ENCODE results near the gene AKT2. TPM values are rescaled to one million over a fixed set of nuclear protein-coding genes. Genes with fewer than 3 reads are reported as not detected.

AKT2 gene
- total and polyA plus RNA-seq, 2 of the 8 experiments (the other 6 are each of a cell fraction or from before 2014, with no cell fraction given), result 151 to 183 TPM

- peak; percentile 63; the same call in 1 of the 2 replicates for TF ChIP-seq SP1 (IDR thresholded peaks at IDR 0.05; ENCODE audit: low read depth, low read length)
Measured at GRCh38 chr19:40252395-40252794, 32.8 kb downstream of the AKT2 start (continued).

All from H1 (cell line).